Hippocampal formation (tissue), 2 donors: ENCODE data around the gene PEX12.
"Not testable (repeated sequence)": the region's sequence is repeated elsewhere in the genome, so short reads cannot be mapped to it uniquely, and the experiment has no call there.

Experiments
- DNase-seq, 2 donors: peaks; one replicate each; lab custom pipeline; 2025; lab: John Stamatoyannopoulos, UW

The PEX12 gene

DNA sequence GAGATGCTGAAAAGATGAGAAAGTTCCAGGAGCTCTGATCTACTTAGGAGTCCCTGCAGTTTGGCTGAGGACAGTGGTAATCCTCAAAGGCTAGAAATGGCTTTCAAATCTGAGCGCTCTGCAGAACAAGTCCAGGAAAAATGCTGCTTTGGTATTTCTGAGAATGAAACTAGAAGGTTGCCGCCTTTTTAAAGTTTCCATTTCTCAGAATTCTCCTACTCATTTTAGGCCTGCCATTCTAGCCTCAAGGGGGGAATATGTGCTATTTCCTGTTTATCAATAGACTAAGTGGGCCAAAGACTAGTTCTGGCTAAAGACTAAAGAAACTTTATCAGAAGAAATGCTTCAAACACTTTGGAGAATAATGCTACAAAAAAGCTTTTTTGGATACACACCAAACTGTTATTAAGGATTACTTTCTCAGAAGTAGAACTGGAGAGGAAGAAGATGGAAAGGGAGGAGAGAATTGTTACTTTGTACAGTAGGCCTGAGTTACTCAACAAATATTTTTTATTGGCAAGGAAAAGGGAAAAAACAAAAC lies 40.7 kb downstream of the PEX12 start, which contains the start of gene SLFN12L:
Gene SLFN12L, minus strand, starts transcription at position 78 of the 541 bp plus-strand sequence. CDS start 15,314 bp downstream, outside the sequence.
- DNase-seq: no peak

DNA sequence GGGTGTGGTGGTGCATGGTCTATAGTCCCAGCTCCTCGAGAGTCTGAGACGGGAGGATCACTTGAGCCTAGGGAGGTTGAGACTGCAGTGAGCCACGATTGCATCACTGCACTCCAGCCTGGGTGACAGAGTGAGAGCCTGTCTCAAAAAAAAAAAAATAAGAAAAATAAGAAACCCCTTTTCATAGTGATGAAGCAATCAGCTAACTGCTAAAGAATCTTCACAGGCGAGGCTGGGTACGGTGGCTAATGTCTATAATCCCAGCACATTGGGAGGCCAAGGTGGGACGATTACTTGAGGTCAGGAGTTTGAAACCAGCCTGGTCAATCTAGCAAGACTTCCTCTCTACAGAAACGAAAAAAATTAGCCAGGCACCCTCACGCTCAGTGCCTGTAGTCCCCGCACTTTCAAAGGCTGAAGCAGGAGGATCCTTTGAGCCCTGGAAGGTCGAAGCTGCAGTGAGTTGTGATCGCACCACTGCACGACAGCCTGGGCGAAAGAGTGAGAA lies 41.7 kb downstream of the PEX12 start:
- no peak for DNase-seq

DNA sequence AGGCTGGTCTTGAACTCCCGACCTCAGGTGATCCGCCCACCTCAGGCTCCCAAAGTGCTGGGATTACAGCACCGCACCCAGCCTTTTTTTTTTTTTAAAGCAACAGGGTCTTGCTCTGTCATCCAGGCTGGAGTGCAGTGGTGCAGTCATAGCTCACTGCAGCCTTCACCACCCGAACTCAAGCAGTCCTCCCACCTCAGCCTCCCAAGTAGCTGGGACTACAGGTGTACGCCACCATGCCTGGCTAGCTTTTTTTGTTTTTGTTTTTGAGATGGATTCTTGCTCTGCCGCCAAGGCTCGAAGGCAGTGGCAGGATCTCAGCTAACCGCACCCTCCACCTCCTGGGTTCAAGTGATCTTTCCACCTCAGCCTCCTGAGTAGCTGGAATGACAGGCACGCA lies 43.0 kb downstream of the PEX12 start:
- DNase-seq: not testable (repeated sequence)

DNA sequence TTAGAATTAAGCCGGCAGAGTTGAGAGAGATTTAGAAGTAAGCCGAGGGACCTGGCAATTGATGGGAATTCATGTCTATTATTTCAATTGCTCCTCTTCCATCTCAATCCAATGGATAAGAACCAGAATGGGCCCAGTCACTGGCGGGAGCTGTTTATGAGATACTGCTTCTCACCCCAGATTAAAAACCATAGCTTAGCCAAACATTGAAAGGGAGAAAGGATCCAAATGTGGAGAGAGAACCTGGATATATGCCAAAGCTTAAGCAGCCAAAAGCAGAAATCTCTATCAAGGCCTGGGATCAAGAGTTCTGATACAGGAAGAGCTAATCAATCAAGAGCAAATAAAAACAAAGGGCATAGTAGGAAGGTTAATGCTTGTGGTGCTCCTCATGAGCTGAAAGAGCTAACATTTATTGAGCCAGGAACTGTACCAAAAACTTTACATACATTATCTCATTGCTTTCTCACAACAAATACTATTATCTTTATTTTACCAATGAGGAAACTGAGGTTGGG lies 43.7 kb downstream of the PEX12 start:
- no peak for DNase-seq

DNA sequence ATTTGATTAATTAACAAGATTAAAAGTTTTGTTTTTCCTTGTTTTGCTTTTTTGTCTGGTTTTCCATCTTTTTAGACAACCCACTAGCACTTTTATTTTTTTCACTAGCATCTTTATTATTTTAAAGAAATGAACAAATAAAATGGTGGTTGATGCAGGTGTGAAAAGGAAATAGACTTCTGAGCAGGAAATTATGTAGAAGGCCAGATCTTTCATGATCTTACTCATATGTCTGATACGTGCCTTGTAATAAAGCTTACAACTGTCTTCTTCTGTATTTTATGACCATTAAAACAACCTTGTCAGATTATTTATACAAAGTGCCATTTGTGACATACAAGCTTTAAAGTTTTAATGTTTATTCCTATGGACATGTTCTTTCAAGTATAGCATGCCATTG lies 47.2 kb downstream of the PEX12 start:
- DNase-seq: no peak

DNA sequence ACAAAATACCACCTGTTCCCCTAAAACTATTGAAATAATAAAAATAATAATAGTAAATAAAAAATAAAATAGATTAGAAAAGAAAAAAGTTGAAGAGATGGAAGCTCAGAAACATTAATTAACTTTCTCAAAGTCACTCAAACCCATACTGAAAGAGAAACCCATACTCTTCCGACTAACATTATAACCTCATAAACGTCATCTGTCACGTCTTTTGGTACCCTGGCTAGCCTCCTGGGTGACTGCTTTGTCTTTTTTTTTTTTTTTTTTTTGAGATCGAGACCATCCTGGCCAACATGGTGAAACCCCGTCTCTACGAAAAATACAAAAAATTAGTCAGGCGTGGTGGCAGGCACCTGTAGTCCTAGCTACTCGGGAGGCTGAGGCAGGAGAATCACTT lies 48.5 kb downstream of the PEX12 start:
- DNase-seq: no peak

DNA sequence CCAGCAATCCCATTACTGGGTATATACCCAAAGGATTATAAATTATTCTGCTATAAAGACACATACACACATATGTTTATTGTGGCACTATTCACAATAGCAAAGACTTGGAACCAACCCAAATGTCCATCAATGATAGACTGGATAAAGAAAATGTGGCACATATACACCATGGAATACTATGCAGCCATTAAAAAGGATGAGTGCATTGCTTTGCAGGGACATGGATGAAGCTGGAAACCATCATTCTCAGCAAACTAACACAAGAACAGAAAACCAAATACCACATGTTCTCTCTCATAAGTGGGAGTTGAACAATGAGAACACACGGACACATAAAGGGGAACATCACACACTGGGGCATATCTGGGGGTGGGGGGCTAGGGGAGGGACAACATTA lies 49.0 kb downstream of the PEX12 start:
- DNase-seq: not testable (repeated sequence)
